ENCODE measurements around the gene CENPP.
A peak's percentile ranks its signal among the peaks of the same experiment; 100 is the strongest.

The CENPP gene

GRCh38 chr9:92633614-92634278 lies 308.0 kb downstream of the CENPP start:
- DNase-seq: no peak
- TF ChIP-seq POLR2A (IDR thresholded peaks at IDR 0.05; ENCODE audit: low read length): no peak

- TF ChIP-seq POLR2A (IDR thresholded peaks at IDR 0.05; ENCODE audit: low read length): no peak
- TF ChIP-seq GATA1 (IDR thresholded peaks at IDR 0.05; ENCODE audit: low read depth, low read length): no peak
- peak; percentile 77 to 88 for DNase-seq
These were observed 309.2 kb downstream of the CENPP start for GRCh38 chr9:92634712-92635605.

GRCh38 chr9:92635760-92636159 lies 310.0 kb downstream of the CENPP start:
- TF ChIP-seq POLR2A (IDR thresholded peaks at IDR 0.05; ENCODE audit: low read length) (no peak), GATA1 (IDR thresholded peaks at IDR 0.05; ENCODE audit: low read depth, low read length) (no peak)
- no peak for DNase-seq

- DNase-seq: no peak
- TF ChIP-seq POLR2A (IDR thresholded peaks at IDR 0.05; ENCODE audit: low read length) (no peak), GATA1 (IDR thresholded peaks at IDR 0.05; ENCODE audit: low read depth, low read length) (no peak)
These were observed 310.9 kb downstream of the CENPP start for GRCh38 chr9:92636627-92637026.

GRCh38 chr9:92637326-92637725 lies 311.6 kb downstream of the CENPP start:
- DNase-seq: no peak
- TF ChIP-seq GATA1 (IDR thresholded peaks at IDR 0.05; ENCODE audit: low read depth, low read length) (no peak), POLR2A (IDR thresholded peaks at IDR 0.05; ENCODE audit: low read length) (no peak)

GRCh38 chr9:92637886-92638620 lies 312.3 kb downstream of the CENPP start:
- no peak for DNase-seq
- no peak for TF ChIP-seq POLR2A (IDR thresholded peaks at IDR 0.05; ENCODE audit: low read length)
- no peak for TF ChIP-seq GATA1 (IDR thresholded peaks at IDR 0.05; ENCODE audit: low read depth, low read length)

GRCh38 chr9:92638621-92639101 lies 312.9 kb downstream of the CENPP start:
- DNase-seq: no peak
- no peak for TF ChIP-seq GATA1 (IDR thresholded peaks at IDR 0.05; ENCODE audit: low read depth, low read length)
- TF ChIP-seq POLR2A (IDR thresholded peaks at IDR 0.05; ENCODE audit: low read length): no peak

GRCh38 chr9:92639124-92639523 lies 313.4 kb downstream of the CENPP start:
- DNase-seq: no peak
- no peak for TF ChIP-seq POLR2A (IDR thresholded peaks at IDR 0.05; ENCODE audit: low read length)
- no peak for TF ChIP-seq GATA1 (IDR thresholded peaks at IDR 0.05; ENCODE audit: low read depth, low read length)

GRCh38 chr9:92639791-92640271 lies 314.1 kb downstream of the CENPP start:
- no peak for TF ChIP-seq POLR2A (IDR thresholded peaks at IDR 0.05; ENCODE audit: low read length)
- TF ChIP-seq GATA1 (IDR thresholded peaks at IDR 0.05; ENCODE audit: low read depth, low read length): no peak
- no peak for DNase-seq

GRCh38 chr9:92640398-92641091 lies 314.8 kb downstream of the CENPP start:
- no peak for DNase-seq

GRCh38 chr9:92641092-92641809 lies 315.5 kb downstream of the CENPP start:
- DNase-seq: no peak
- no peak for TF ChIP-seq POLR2A (IDR thresholded peaks at IDR 0.05; ENCODE audit: low read length)
- no peak for TF ChIP-seq GATA1 (IDR thresholded peaks at IDR 0.05; ENCODE audit: low read depth, low read length)

More at GRCh38 chr9:92640398-92641091, 314.8 kb downstream of the CENPP start:
- TF ChIP-seq GATA1 (IDR thresholded peaks at IDR 0.05; ENCODE audit: low read depth, low read length) (no peak), POLR2A (IDR thresholded peaks at IDR 0.05; ENCODE audit: low read length) (no peak)

- no peak for DNase-seq
- TF ChIP-seq POLR2A (IDR thresholded peaks at IDR 0.05; ENCODE audit: low read length) (no peak), GATA1 (IDR thresholded peaks at IDR 0.05; ENCODE audit: low read depth, low read length) (no peak)
These were observed 316.3 kb downstream of the CENPP start for GRCh38 chr9:92642041-92642451.

GRCh38 chr9:92642564-92642963 lies 316.8 kb downstream of the CENPP start:
- DNase-seq: no peak
- TF ChIP-seq POLR2A (IDR thresholded peaks at IDR 0.05; ENCODE audit: low read length) (no peak), GATA1 (IDR thresholded peaks at IDR 0.05; ENCODE audit: low read depth, low read length) (no peak)

Data from erythroblast (primary cell).